ENCODE data around the gene ATP8A1. TPM values are rescaled to one million over a fixed set of nuclear protein-coding genes. Genes with fewer than 3 reads are reported as not detected.

ATP8A1 gene
- total and polyA plus RNA-seq, 2 of the 8 experiments (the other 6 are each of a cell fraction or from before 2014, with no cell fraction given): 3.7 to 14.9 TPM

DNA sequence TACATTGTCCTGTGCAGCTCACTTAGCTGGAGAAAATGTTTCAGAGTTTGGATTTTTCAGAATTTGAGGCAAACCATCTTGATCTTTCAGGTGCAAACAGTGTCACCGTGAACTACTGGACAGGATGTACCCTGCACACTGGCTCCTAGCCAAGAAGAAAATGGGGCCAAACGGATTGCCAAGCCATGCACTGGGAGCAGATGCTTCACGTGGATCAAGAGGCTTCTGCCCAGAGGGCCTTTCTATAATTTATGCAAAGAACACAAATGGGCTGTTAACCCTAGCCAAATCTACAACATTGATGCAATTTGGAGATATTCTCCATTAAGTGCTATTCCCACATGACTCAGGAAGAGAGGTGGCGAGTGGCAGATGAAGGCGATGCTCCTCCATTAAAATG lies 46.9 kb upstream of the ATP8A1 start (continued):
- TF ChIP-seq, protein P1, sequence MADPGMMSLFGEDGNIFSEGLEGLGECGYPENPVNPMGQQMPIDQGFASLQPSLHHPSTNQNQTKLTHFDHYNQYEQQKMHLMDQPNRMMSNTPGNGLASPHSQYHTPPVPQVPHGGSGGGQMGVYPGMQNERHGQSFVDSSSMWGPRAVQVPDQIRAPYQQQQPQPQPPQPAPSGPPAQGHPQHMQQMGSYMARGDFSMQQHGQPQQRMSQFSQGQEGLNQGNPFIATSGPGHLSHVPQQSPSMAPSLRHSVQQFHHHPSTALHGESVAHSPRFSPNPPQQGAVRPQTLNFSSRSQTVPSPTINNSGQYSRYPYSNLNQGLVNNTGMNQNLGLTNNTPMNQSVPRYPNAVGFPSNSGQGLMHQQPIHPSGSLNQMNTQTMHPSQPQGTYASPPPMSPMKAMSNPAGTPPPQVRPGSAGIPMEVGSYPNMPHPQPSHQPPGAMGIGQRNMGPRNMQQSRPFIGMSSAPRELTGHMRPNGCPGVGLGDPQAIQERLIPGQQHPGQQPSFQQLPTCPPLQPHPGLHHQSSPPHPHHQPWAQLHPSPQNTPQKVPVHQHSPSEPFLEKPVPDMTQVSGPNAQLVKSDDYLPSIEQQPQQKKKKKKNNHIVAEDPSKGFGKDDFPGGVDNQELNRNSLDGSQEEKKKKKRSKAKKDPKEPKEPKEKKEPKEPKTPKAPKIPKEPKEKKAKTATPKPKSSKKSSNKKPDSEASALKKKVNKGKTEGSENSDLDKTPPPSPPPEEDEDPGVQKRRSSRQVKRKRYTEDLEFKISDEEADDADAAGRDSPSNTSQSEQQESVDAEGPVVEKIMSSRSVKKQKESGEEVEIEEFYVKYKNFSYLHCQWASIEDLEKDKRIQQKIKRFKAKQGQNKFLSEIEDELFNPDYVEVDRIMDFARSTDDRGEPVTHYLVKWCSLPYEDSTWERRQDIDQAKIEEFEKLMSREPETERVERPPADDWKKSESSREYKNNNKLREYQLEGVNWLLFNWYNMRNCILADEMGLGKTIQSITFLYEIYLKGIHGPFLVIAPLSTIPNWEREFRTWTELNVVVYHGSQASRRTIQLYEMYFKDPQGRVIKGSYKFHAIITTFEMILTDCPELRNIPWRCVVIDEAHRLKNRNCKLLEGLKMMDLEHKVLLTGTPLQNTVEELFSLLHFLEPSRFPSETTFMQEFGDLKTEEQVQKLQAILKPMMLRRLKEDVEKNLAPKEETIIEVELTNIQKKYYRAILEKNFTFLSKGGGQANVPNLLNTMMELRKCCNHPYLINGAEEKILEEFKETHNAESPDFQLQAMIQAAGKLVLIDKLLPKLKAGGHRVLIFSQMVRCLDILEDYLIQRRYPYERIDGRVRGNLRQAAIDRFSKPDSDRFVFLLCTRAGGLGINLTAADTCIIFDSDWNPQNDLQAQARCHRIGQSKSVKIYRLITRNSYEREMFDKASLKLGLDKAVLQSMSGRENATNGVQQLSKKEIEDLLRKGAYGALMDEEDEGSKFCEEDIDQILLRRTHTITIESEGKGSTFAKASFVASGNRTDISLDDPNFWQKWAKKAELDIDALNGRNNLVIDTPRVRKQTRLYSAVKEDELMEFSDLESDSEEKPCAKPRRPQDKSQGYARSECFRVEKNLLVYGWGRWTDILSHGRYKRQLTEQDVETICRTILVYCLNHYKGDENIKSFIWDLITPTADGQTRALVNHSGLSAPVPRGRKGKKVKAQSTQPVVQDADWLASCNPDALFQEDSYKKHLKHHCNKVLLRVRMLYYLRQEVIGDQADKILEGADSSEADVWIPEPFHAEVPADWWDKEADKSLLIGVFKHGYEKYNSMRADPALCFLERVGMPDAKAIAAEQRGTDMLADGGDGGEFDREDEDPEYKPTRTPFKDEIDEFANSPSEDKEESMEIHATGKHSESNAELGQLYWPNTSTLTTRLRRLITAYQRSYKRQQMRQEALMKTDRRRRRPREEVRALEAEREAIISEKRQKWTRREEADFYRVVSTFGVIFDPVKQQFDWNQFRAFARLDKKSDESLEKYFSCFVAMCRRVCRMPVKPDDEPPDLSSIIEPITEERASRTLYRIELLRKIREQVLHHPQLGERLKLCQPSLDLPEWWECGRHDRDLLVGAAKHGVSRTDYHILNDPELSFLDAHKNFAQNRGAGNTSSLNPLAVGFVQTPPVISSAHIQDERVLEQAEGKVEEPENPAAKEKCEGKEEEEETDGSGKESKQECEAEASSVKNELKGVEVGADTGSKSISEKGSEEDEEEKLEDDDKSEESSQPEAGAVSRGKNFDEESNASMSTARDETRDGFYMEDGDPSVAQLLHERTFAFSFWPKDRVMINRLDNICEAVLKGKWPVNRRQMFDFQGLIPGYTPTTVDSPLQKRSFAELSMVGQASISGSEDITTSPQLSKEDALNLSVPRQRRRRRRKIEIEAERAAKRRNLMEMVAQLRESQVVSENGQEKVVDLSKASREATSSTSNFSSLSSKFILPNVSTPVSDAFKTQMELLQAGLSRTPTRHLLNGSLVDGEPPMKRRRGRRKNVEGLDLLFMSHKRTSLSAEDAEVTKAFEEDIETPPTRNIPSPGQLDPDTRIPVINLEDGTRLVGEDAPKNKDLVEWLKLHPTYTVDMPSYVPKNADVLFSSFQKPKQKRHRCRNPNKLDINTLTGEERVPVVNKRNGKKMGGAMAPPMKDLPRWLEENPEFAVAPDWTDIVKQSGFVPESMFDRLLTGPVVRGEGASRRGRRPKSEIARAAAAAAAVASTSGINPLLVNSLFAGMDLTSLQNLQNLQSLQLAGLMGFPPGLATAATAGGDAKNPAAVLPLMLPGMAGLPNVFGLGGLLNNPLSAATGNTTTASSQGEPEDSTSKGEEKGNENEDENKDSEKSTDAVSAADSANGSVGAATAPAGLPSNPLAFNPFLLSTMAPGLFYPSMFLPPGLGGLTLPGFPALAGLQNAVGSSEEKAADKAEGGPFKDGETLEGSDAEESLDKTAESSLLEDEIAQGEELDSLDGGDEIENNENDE (IDR thresholded peaks at IDR 0.05; ENCODE audit: insufficient replicate concordance, low read length): no peak
- TF ChIP-seq SUZ12 (IDR thresholded peaks at IDR 0.05; ENCODE audit: low read length) (no peak), GTF2F1 (IDR thresholded peaks at IDR 0.05; ENCODE audit: borderline replicate concordance, low read depth, low read length) (no peak), NRF1 (IDR thresholded peaks at IDR 0.05; ENCODE audit: low read depth, low read length) (no peak), BCL11A (IDR thresholded peaks at IDR 0.05; ENCODE audit: low read depth in 2 of 2, low read length in 2 of 2) (no peak), KDM4A (IDR thresholded peaks at IDR 0.05; ENCODE audit: low read depth, low read length, severe bottlenecking) (no peak), CHD2 (IDR thresholded peaks at IDR 0.05; ENCODE audit: low read length) (no peak), TAF7 (optimal IDR thresholded peaks at IDR 0.05; ENCODE audit: borderline replicate concordance, low read depth, low read length) (no peak), BACH1 (IDR thresholded peaks at IDR 0.05; ENCODE audit: low read length) (no peak), EP300 (IDR thresholded peaks at IDR 0.05; ENCODE audit: borderline replicate concordance in 1 of 2, low read depth in 2 of 2, low read length in 2 of 2) (no peak)
